GM18907 (cell line): ENCODE results near the gene MIS12.

Experiments used
- ATAC-seq: cut with Tn5 transposase; IDR thresholded peaks from one replicate; pipeline ENCODE4 v1.9.1; 2021; ENCODE audit warnings: mild to moderate bottlenecking, moderate library complexity; ENCODE audit not compliant: unreplicated experiment

MIS12 gene

GRCh38 chr17:5486206-5487124 is at the start of gene MIS12:
Gene MIS12, plus strand, starts transcription at chr17:5486566. Its CDS starts 2,297 bp downstream, at chr17:5488863.
- peak; percentile 85 for ATAC-seq

GRCh38 chr17:5437721-5438317 is 48.5 kb upstream of the MIS12 start:
- no peak for ATAC-seq

- ATAC-seq = peak; percentile 80
Measured at GRCh38 chr17:5438716-5439445, 47.5 kb upstream of the MIS12 start, which contains the start of gene C1QBP. Gene C1QBP, minus strand, starts transcription at chr17:5439155. Its CDS starts 82 bp downstream, at chr17:5439073.

GRCh38 chr17:5439446-5439764 is 47.0 kb upstream of the MIS12 start:
- ATAC-seq = no peak

- no peak for ATAC-seq
Measured at GRCh38 chr17:5443728-5444127, 42.6 kb upstream of the MIS12 start.

GRCh38 chr17:5444209-5444608 is 42.2 kb upstream of the MIS12 start:
- no peak for ATAC-seq

GRCh38 chr17:5446786-5447185 is 39.6 kb upstream of the MIS12 start:
- ATAC-seq = no peak

GRCh38 chr17:5464717-5465507 is 21.5 kb upstream of the MIS12 start:
- ATAC-seq = no peak

GRCh38 chr17:5466295-5466694 is 20.1 kb upstream of the MIS12 start:
- no peak for ATAC-seq

- no peak for ATAC-seq
Measured at GRCh38 chr17:5467416-5467815, 18.9 kb upstream of the MIS12 start.

- ATAC-seq = no peak
Measured at GRCh38 chr17:5468075-5468473, 18.3 kb upstream of the MIS12 start.

- ATAC-seq = no peak
Measured at GRCh38 chr17:5472511-5472910, 13.9 kb upstream of the MIS12 start.

GRCh38 chr17:5473906-5474305 is 12.5 kb upstream of the MIS12 start:
- ATAC-seq = no peak

GRCh38 chr17:5478992-5479391 is 7.4 kb upstream of the MIS12 start:
- no peak for ATAC-seq

GRCh38 chr17:5480962-5481361 is 5.4 kb upstream of the MIS12 start:
- no peak for ATAC-seq

GRCh38 chr17:5481451-5481850 is 4.9 kb upstream of the MIS12 start:
- ATAC-seq = no peak

- ATAC-seq = peak; percentile 33
Measured at GRCh38 chr17:5485270-5486205, 828 bp upstream of the MIS12 start, which contains the start of gene DERL2. Gene DERL2, minus strand, starts transcription at chr17:5486178. Its CDS starts 17 bp downstream, at chr17:5486161.

GRCh38 chr17:5488752-5489151 is 2.4 kb downstream of the MIS12 start:
- ATAC-seq = no peak

GRCh38 chr17:5492970-5493369 is 6.6 kb downstream of the MIS12 start:
- no peak for ATAC-seq
